GM12878 (cell line): Measurements from ENCODE around the gene PMM2. TPM values are rescaled to one million over a fixed set of nuclear protein-coding genes. Genes with fewer than 3 reads are reported as not detected.
A peak's percentile ranks its signal among the peaks of the same experiment; 100 is the strongest.
"Not testable (repeated sequence)": the region's sequence is repeated elsewhere in the genome, so short reads cannot be mapped to it uniquely, and the experiment has no call there.

Experiments used
- ATAC-seq: fragments of 200-7000 bp; cut with Tn5 transposase; 3 replicates; pipeline ENCODE4 v1.9.1; 2020; ENCODE audit warnings: mild to moderate bottlenecking, moderate library complexity
- BruUV-seq: library from RNA; stranded (reverse); fragments of 400-500 nt; replicated peaks from 2 replicates; lab custom pipeline; 2021; lab: Mats Ljungman, UMichigan
- CTCF ChIA-PET: fragments of 300-600 bp; sonication (Branson Sonifier 250); formaldehyde crosslinking; extraction: SDS; loops from one replicate; lab custom pipeline; 2021; ENCODE audit warnings: inconsistent platforms; lab: Yijun Ruan, JAX
- POLR2A ChIA-PET: fragments of 350-600 bp; formaldehyde crosslinking; extraction: SDS; loops from one replicate; lab custom pipeline; 2021; ENCODE audit warnings: inconsistent platforms; lab: Charles Lee
- RAD21 ChIA-PET: fragments of 300-600 bp; sonication (Branson Sonifier 250); formaldehyde crosslinking; loops from one replicate; lab custom pipeline; 2023; ENCODE audit warnings: antibody characterized with exemption; ENCODE audit not compliant: unreplicated experiment; lab: Charles Lee
- SMC1A ChIA-PET: fragments of 300-600 bp; sonication (Branson Sonifier 250); formaldehyde crosslinking; loops from one replicate; lab custom pipeline; 2023; ENCODE audit not compliant: unreplicated experiment, uncharacterized antibody; lab: Charles Lee
- DNase-seq: peaks from one replicate; pipeline ENCODE4 v3.0.0-alpha.2; 2011; ENCODE audit warnings: low read depth, low spot score
- FAIRE-seq: peaks from 3 replicates; lab custom pipeline; 2011; peaks lifted over from hg19 to GRCh38; lab: Jason Lieb, UNC
- H2AFZ ChIP-seq: 2 replicates; pipeline ENCODE4 v1.6.0; 2011; ENCODE audit warnings: low read depth, low read length, control low read depth; ENCODE audit not compliant: control insufficient read depth
- H3K27ac ChIP-seq: 2 replicates; pipeline ENCODE4 v1.5.1; 2011; ENCODE audit warnings: control low read depth; ENCODE audit not compliant: control insufficient read depth, insufficient read depth
- H3K27me3 ChIP-seq, 2 experiments: replicated peaks in 1 of 2; 2 replicates each; pipeline versions ENCODE4 v1.6.0 to v1.6.1; 2011; ENCODE audit warnings: low read length in 1 of 2; ENCODE audit not compliant: control insufficient read depth in 2 of 2, insufficient read depth in 2 of 2
- H3K36me3 ChIP-seq, 2 experiments: 2 replicates each; pipeline ENCODE4 v1.5.1; 2011; ENCODE audit warnings: low read length in 1 of 2; ENCODE audit not compliant: control insufficient read depth in 2 of 2, insufficient read depth in 2 of 2
- H3K4me1 ChIP-seq: 2 replicates; pipeline ENCODE4 v1.6.1; 2011; ENCODE audit warnings: mild to moderate bottlenecking, low read length, moderate library complexity, mixed read lengths; ENCODE audit not compliant: control insufficient read depth, insufficient read depth
- H3K4me2 ChIP-seq: 2 replicates; pipeline ENCODE4 v1.6.0; 2011; ENCODE audit warnings: control low read depth; ENCODE audit not compliant: control insufficient read depth, insufficient read depth
- H3K4me3 ChIP-seq: fragments of 200-600 bp; sonication (generic); 2 replicates; pipeline ENCODE4 v1.5.1; 2016
- H3K79me2 ChIP-seq: 2 replicates; pipeline ENCODE4 v1.6.0; 2011; ENCODE audit warnings: low read length; ENCODE audit not compliant: control insufficient read depth, insufficient read depth
- H3K9ac ChIP-seq: 2 replicates; pipeline ENCODE4 v1.8.0; 2011; ENCODE audit warnings: low read length, control low read depth, mixed read lengths; ENCODE audit not compliant: control insufficient read depth, insufficient read depth
- H3K9me3 ChIP-seq: replicated peaks from 3 replicates; pipeline ENCODE4 v1.5.1; 2011; ENCODE audit warnings: mild to moderate bottlenecking, low read length; ENCODE audit not compliant: control insufficient read depth, insufficient read depth
- H4K20me1 ChIP-seq: 2 replicates; pipeline ENCODE4 v1.6.0; 2011; ENCODE audit not compliant: control insufficient read depth, insufficient read depth
- CEBPZ ChIP-seq: fragments of 150-350 bp; IDR thresholded peaks from 2 replicates; pipeline ENCODE4 v1.6.1; 2016; ENCODE audit warnings: low read depth, low read length
- IKZF1 ChIP-seq: fragments of 450-650 bp; conservative IDR thresholded peaks from 2 replicates; pipeline ENCODE4 v1.6.1; 2017; ENCODE audit warnings: antibody characterized with exemption, mild to moderate bottlenecking
- ZSCAN29 ChIP-seq: fragments of 450-650 bp; IDR thresholded peaks from 2 replicates; pipeline ENCODE4 v1.6.1; 2017; ENCODE audit warnings: mild to moderate bottlenecking, moderate library complexity
- ZZZ3 ChIP-seq: IDR thresholded peaks from 2 replicates; pipeline ENCODE4 v1.6.1; 2011; ENCODE audit warnings: low read depth; ENCODE audit not compliant: control insufficient read depth, insufficient read length
- WGBS: methylation state at CpG from one replicate; pipeline ENCODE4 v1.1.6; 2016; ENCODE audit warnings: low lambda C conversion rate; ENCODE audit not compliant: insufficient replicate concordance, insufficient coverage; ENCODE audit errors: missing lambda C conversion rate; 5-methylcytosine and 5-hydroxymethylcytosine counted together
- in situ Hi-C: fragments of 300-500 bp; cut with MboI; formaldehyde crosslinking; loops from 9 replicates; pipeline ENCODE4 v1.14.3; 2018; ENCODE audit warnings: mixed read lengths
- intact Hi-C: fragments of 100-400 bp; cut with micrococcal nuclease; formaldehyde crosslinking; loops from one replicate; pipeline ENCODE4 v1.14.2; 2022; ENCODE audit not compliant: unreplicated experiment
- polyA plus RNA-seq, 11 experiments: library from polyadenylated mRNA; depleted of rRNA in 4 of 11; unstranded in 6 of 11; stranded (reverse) in 5 of 11; fragments of >200 nt; fragmentation: Nextera tagmentation in 4 of 11; fragmentation: Illumina TruSeq in 1 of 11; extraction: Ambion mirVana in 4 of 11; extraction: Trizol in 1 of 11; gene quantifications; 1 replicate in 1 of 11; 2 replicates in 10 of 11; pipeline versions ENCODE4 v1.2.1 to v1.2.3, GENCODE V29; 2011 to 2016; ENCODE audit warnings: inconsistent platforms in 2 of 11, missing spikeins in 2 of 11, low read depth in 1 of 11
- total RNA-seq, 4 experiments: library from RNA; depleted of rRNA in 3 of 4; stranded (reverse); fragments of >200 nt in 3 of 4; fragmentation: Illumina TruSeq in 1 of 4; extraction: Trizol in 1 of 4; gene quantifications; 2 replicates each; pipeline versions ENCODE4 v1.2.1 to v1.2.3, GENCODE V29; 2013 to 2021
- TF ChIP-seq, protein P1 (sequence below), 3 experiments: IDR thresholded peaks in 2 of 3; conservative IDR thresholded peaks in 1 of 3; 2 replicates each; pipeline ENCODE4 v1.5.1; 2011; ENCODE audit warnings: low read depth in 3 of 3, low read length in 3 of 3, mild to moderate bottlenecking in 3 of 3, control low read depth in 2 of 3, moderate library complexity in 2 of 3, inconsistent platforms in 1 of 3, mixed read lengths in 1 of 3; ENCODE audit not compliant: control insufficient read depth in 2 of 3, insufficient read depth in 1 of 3; ENCODE audit errors: extremely low read depth in 1 of 3

The PMM2 gene
- total and polyA plus RNA-seq, 10 of the 15 experiments (the other 5 are each of a cell fraction or from before 2014, with no cell fraction given), result 22.6 to 69.4 (median 52.3) TPM

- in situ Hi-C loops, result no loop called here
- Histone ChIP-seq H4K20me1 (no peaks in the 10 kb centered on the region), H3K27me3 (no peaks in the 10 kb centered on the region), H3K9ac (no peak overlapping the region), H3K4me3 (no peak overlapping the region), H3K27ac (no peak overlapping the region), H3K79me2 (peaks cover under 1% of the 10 kb centered on the region), H2AFZ (no peak overlapping the region), H3K4me1 (peaks cover 30% of the 10 kb centered on the region), H3K9me3 (no peaks in the 10 kb centered on the region), H3K36me3 (no peaks in the 10 kb centered on the region), H3K4me2 (no peak overlapping the region)
- ChIA-PET POLR2A (interaction anchor here (0.6 kb wide), 1 partner anchor 231 kb away, joined by 3 read pairs; no protein-coding TSS in a partner anchor), RAD21 (interaction anchor here (0.5 to 2.6 kb wide), 4 partner anchors 12 to 214 kb away, joined by 3 to 14 read pairs (median 7); no protein-coding TSS in a partner anchor), SMC1A (interaction anchor here (1.0 to 4.4 kb wide), 5 partner anchors 9 to 211 kb away, joined by 3 to 29 read pairs (median 5); partner anchors contain the start of gene LITAFD), CTCF (interaction anchor here (0.6 to 3.1 kb wide), 13 partner anchors 7 to 303 kb away, joined by 3 to 38 read pairs (median 3); partner anchors contain the start of gene LITAFD)
- no TSS peak for BruUV-seq
- WGBS, result 84% methylated on average over 22 of the region's 22 CpGs
- no peak for FAIRE-seq
- no peak for ATAC-seq
- DNase-seq, result no peak
- TF ChIP-seq ZSCAN29, result no peak
- TF ChIP-seq IKZF1, result no peak
- TF ChIP-seq, protein P1, sequence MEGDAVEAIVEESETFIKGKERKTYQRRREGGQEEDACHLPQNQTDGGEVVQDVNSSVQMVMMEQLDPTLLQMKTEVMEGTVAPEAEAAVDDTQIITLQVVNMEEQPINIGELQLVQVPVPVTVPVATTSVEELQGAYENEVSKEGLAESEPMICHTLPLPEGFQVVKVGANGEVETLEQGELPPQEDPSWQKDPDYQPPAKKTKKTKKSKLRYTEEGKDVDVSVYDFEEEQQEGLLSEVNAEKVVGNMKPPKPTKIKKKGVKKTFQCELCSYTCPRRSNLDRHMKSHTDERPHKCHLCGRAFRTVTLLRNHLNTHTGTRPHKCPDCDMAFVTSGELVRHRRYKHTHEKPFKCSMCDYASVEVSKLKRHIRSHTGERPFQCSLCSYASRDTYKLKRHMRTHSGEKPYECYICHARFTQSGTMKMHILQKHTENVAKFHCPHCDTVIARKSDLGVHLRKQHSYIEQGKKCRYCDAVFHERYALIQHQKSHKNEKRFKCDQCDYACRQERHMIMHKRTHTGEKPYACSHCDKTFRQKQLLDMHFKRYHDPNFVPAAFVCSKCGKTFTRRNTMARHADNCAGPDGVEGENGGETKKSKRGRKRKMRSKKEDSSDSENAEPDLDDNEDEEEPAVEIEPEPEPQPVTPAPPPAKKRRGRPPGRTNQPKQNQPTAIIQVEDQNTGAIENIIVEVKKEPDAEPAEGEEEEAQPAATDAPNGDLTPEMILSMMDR (IDR thresholded peaks at IDR 0.05 in 2 of 3, conservative IDR thresholded peaks at IDR 0.05 in 1 of 3; ENCODE audit: control insufficient read depth in 2 of 3, extremely low read depth in 1 of 3, insufficient read depth in 1 of 3, low read depth in 3 of 3, low read length in 3 of 3), result peak; percentile 5 to 34 (median 19); a peak in 3 of 6 replicates
- TF ChIP-seq ZZZ3, result no peak
- TF ChIP-seq CEBPZ, result no peak
- intact Hi-C loops, result no loop called here
Observed at GRCh38 chr16:8872967-8873865, 75.6 kb downstream of the PMM2 start.

DNA sequence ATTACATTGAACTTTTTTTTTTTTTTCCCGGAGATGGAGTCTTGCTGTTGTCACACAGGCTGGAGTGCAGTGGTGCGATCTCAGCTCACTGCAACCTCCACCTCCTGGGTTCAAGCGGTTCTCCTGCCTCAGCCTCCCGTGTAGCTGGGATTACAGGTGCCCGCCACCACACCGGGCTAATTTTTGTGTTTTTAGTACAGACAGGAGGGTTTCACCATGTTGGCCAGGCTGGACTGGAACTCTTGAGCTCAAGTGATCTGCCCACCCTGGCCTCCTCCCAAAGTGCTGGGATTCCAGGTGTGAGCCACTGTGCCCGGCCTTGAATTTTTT lies 76.2 kb downstream of the PMM2 start:
- FAIRE-seq, intact Hi-C loops, ATAC-seq, in situ Hi-C loops, H3K4me3 ChIP-seq, H2AFZ ChIP-seq, H3K27ac ChIP-seq, H3K4me2 ChIP-seq, DNase-seq, H3K9me3 ChIP-seq, H3K27me3 ChIP-seq, H4K20me1 ChIP-seq, BruUV-seq, H3K9ac ChIP-seq, POLR2A ChIA-PET, H3K79me2 ChIP-seq, H3K36me3 ChIP-seq: not testable (repeated sequence)
- 100% methylated on average over 7 of the region's 7 CpGs for WGBS
- ChIA-PET RAD21 (interaction anchor here (0.9 to 2.6 kb wide), 2 partner anchors 18 to 212 kb away, joined by 4 to 11 read pairs; no protein-coding TSS in a partner anchor), CTCF (interaction anchor here (0.6 to 2.5 kb wide), 10 partner anchors 9 to 303 kb away, joined by 3 to 10 read pairs (median 4); no protein-coding TSS in a partner anchor), SMC1A (interaction anchor here (1.5 to 4.4 kb wide), 3 partner anchors 8 to 212 kb away, joined by 5 to 29 read pairs (median 6); partner anchors contain the start of gene LITAFD)
- peaks cover 33% of the 10 kb centered on the region for H3K4me1 ChIP-seq
